Psoas muscle (tissue), 8 donors: ENCODE results near the gene RAI1. TPM values are rescaled to one million over a fixed set of nuclear protein-coding genes. Genes with fewer than 3 reads are reported as not detected.

Experiments used
- ATAC-seq, 4 donors: fragments of 200-7000 bp; cut with Tn5 transposase; one replicate each; pipeline ENCODE4 v1.9.1; 2020; ENCODE audit warnings: moderate library complexity in 3 of 4, mild to moderate bottlenecking in 2 of 4
- DNase-seq, 2 donors: peaks; one replicate each; pipeline ENCODE4 v3.0.0-alpha.2; 2020
- H3K27ac ChIP-seq: fragments of 200-600 bp; one replicate; pipeline ENCODE4 v1.8.0; 2022
- H3K27me3 ChIP-seq, 3 donors: fragments of 200-600 bp in 1 of 3; one replicate each; pipeline versions ENCODE4 v1.6.1 to v1.8.0; 2013 to 2022; ENCODE audit warnings: low read length in 2 of 3, mild to moderate bottlenecking in 2 of 3, moderate library complexity in 1 of 3; ENCODE audit not compliant: insufficient read depth in 3 of 3
- H3K36me3 ChIP-seq, 2 donors: fragments of 200-600 bp in 1 of 2; one replicate each; pipeline versions ENCODE4 v1.6.1 to v1.8.0; 2013 to 2022; ENCODE audit warnings: low read depth in 1 of 2, mild to moderate bottlenecking in 1 of 2, moderate library complexity in 1 of 2; ENCODE audit not compliant: insufficient read depth in 1 of 2
- H3K4me1 ChIP-seq: fragments of 200-600 bp; one replicate; pipeline ENCODE4 v1.8.0; 2022
- H3K4me3 ChIP-seq: fragments of 200-600 bp; one replicate; pipeline ENCODE4 v1.8.0; 2022; ENCODE audit warnings: mild to moderate bottlenecking
- H3K9me3 ChIP-seq: fragments of 200-600 bp; one replicate; pipeline ENCODE4 v1.8.0; 2022
- WGBS, 3 donors: extraction: QIAGEN DNeasy Blood & Tissue Kit; methylation state at CpG; one replicate each; pipeline versions ENCODE4 v1.1.6 to v1.1.7; 2013; 5-methylcytosine and 5-hydroxymethylcytosine counted together
- intact Hi-C, 2 donors: fragments of 100-400 bp; cut with DNase I; formaldehyde crosslinking; loops; one replicate each; pipeline versions ENCODE4 v1.11.0 to v1.14.2; 2022
- polyA plus RNA-seq, 3 donors: library from polyadenylated mRNA; stranded (reverse); fragments of 200-250 nt; gene quantifications; one replicate each; pipeline ENCODE4 v1.2.3, GENCODE V29; 2013
- total RNA-seq, 4 donors: library from RNA; stranded (reverse); fragmentation: NEBNext Ultra II Directional in 2 of 4; extraction: Animal tissue kit (Norgen Biotek cat#: 25700) in 2 of 4; gene quantifications; one replicate each; pipeline versions ENCODE4 v1.2.1 to v1.2.4, GENCODE V29; 2021 to 2023
- TF ChIP-seq, protein P1 (sequence below): fragments of 200-600 bp; IDR thresholded peaks from one replicate; pipeline ENCODE4 v1.8.0; 2022; ENCODE audit warnings: antibody characterized with exemption
- donor health status: healthy with polysubstance abuse.
- donor health status: DM: no; HTN: no; CAD: no; lungs with moderate emphysema.
- donor health status: Bipolar disorder and iron deficiency.
- donor health status: healthy.
- donor health status: DM: yes; HTN: yes; CAD: no.
- donor health status: DM: no; HTN: no; CAD: no.
- donor health status: DM: no; HTN: no; CAD: no.
- donor health status: DM: yes; HTN: yes; CAD: no.

The RAI1 gene
- total and polyA plus RNA-seq, 7 donors, result 4.0 to 9.0 (median 7.1) TPM

DNA sequence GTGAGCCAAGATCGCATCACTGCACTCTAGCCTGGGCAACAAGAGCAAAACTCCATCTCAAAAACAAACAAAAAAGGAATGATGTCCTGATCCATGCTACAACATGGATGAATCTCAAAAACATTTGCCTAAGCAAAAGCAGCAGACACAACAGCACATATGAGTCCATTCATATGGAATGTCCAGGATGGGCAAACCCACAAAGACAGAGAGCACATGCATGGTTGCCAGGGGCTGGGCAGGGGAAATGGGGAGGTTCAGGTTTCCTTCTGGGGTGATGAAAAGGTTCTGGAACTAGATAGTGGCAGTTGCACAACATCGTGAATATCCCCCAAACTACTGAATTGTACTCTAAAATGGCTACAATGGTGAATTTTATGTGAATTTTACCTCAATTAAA lies 35.3 kb upstream of the RAI1 start:
- DNase-seq (no peak), ATAC-seq (no peak)
- Histone ChIP-seq H3K9me3 (peaks cover 3% of the 10 kb centered on the region), H3K4me1 (no peaks in the 10 kb centered on the region), H3K4me3 (no peak overlapping the region), H3K27ac (no peak overlapping the region), H3K27me3 (no peaks in the 10 kb centered on the region), H3K36me3 (no peaks in the 10 kb centered on the region)
- intact Hi-C loops, result loop anchor here in 1 of 2 donors (10.0 kb wide), 1 partner anchor 641 kb away; no protein-coding TSS in a partner anchor
- WGBS, 3 donors, result 74 to 90% (median 78%) methylated on average over 2 of the region's 2 CpGs
- TF ChIP-seq, protein P1, sequence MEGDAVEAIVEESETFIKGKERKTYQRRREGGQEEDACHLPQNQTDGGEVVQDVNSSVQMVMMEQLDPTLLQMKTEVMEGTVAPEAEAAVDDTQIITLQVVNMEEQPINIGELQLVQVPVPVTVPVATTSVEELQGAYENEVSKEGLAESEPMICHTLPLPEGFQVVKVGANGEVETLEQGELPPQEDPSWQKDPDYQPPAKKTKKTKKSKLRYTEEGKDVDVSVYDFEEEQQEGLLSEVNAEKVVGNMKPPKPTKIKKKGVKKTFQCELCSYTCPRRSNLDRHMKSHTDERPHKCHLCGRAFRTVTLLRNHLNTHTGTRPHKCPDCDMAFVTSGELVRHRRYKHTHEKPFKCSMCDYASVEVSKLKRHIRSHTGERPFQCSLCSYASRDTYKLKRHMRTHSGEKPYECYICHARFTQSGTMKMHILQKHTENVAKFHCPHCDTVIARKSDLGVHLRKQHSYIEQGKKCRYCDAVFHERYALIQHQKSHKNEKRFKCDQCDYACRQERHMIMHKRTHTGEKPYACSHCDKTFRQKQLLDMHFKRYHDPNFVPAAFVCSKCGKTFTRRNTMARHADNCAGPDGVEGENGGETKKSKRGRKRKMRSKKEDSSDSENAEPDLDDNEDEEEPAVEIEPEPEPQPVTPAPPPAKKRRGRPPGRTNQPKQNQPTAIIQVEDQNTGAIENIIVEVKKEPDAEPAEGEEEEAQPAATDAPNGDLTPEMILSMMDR, result no peak

DNA sequence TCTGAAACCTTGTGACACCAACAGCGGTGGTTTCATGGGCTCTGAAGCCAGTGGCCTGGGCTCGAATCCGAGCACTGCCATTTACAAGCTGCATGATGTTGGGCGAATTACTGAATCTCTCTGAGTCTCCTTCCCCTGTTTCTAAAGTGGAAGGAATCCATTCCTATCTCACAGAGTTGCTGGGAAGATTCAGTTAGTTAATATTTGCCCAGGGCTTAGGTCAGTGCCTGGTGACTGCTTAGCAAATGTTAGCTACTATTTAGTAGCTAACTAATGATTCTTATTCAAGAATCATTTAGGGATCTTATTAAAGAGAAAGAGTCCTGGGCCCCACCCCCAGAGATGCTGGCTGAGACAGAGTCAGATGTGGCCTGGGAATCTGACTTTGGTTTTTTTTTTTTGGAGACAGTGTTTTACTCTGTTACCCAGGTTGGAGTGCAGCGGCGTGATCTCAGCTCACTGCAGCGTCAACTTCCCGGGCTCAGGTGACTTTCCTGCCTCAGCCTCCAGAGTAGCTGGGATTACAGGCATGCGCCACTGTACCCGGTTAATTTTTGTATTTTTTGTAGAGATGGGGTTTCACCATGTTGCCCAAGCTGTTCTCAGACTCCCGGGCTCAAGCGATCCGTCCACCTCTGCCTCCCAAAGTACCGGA lies 33.6 kb upstream of the RAI1 start:
- Histone ChIP-seq H3K4me1 (no peaks in the 10 kb centered on the region), H3K27me3 (no peaks in the 10 kb centered on the region), H3K4me3 (no peak overlapping the region), H3K27ac (no peak overlapping the region), H3K9me3 (peaks cover 3% of the 10 kb centered on the region), H3K36me3 (no peaks in the 10 kb centered on the region)
- intact Hi-C loops, result loop anchor here in 1 of 2 donors (10.0 kb wide), 1 partner anchor 643 kb away; no protein-coding TSS in a partner anchor
- TF ChIP-seq, protein P1, result no peak
- WGBS, 3 donors, result 91 to 93% (median 92%) methylated on average over 14 of the region's 14 CpGs
- ATAC-seq (no peak), DNase-seq (no peak)

DNA sequence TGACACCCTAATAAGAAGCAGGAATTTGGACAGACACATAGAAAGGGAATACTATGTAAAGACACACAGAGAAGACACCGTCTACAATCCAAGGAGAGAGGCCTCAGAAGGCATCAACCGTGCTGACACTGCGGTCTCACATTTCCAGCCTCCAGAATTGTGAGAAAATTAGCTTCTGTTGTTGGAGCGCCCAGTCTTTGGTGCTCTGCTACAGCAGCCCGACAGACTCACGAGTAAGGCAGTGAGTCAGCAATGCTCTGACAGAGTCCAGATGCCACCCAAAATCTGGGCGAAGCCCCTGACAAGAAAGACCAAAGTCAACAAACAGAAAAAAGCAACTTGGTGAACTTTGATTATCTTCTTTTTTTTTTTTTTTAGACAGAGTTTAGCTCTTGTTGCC lies 32.5 kb upstream of the RAI1 start:
- Histone ChIP-seq H3K27ac (no peak overlapping the region), H3K4me3 (no peak overlapping the region), H3K9me3 (peaks cover 3% of the 10 kb centered on the region), H3K27me3 (no peaks in the 10 kb centered on the region), H3K36me3 (no peaks in the 10 kb centered on the region), H3K4me1 (no peaks in the 10 kb centered on the region)
- intact Hi-C loops, result loop anchor here in 1 of 2 donors (10.0 kb wide), 1 partner anchor 644 kb away; no protein-coding TSS in a partner anchor
- TF ChIP-seq, protein P1, result no peak
- 66 to 71% (median 67%) methylated on average over 7 of the region's 7 CpGs for WGBS, 3 donors
- no peak for ATAC-seq
- no peak for DNase-seq

DNA sequence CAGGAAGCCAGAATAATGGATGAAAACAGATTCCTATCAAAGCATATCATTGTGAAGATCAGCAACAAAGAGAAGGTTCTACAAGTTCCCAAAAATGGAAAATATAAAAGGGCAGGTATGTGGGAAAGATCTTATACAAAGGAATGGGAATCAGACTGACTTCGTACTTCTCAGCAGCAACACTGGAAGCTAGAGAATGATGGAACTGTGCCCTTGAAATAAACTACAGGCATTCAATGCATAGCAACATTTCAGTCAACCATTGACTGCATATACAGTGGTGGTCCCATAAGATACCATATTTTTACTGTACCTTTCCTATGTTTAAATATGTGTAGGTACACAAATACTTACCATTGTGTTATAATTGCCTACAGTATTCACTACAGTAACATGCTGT lies 30.3 kb upstream of the RAI1 start:
- Histone ChIP-seq H3K27me3 (no peaks in the 10 kb centered on the region), H3K4me1 (no peaks in the 10 kb centered on the region), H3K27ac (no peak overlapping the region), H3K9me3 (peaks cover 3% of the 10 kb centered on the region), H3K36me3 (no peaks in the 10 kb centered on the region), H3K4me3 (no peak overlapping the region)
- TF ChIP-seq, protein P1, result no peak
- WGBS, 3 donors, result 95 to 100% (median 95%) methylated on average over 1 of the region's 1 CpG
- intact Hi-C loops, result no loop called here
- DNase-seq (no peak), ATAC-seq (no peak)

DNA sequence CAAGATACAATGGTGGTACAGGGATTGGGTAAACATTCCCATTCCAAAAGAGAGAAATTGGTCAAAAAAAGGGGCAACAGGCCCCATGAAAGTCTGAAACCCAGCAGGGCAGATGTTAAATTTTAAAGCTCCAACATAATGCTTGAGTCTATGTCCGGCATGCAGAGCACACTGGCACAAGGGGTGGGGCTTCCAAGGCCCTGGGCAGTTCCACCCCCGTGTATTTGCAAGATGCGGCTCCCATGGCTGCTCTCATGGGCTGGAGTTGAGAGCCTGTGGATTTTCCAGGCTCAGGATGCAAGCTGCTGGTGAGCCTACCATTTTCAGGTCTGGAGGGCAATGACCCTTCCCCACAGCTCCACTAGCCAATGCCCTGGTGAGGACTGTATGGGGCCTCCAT lies 27.9 kb upstream of the RAI1 start:
- no peak for ATAC-seq
- TF ChIP-seq, protein P1, result no peak

More for the DNA sequence above, 27.9 kb upstream of the RAI1 start:
- no peak overlapping the region for H3K4me3 ChIP-seq
- 66 to 81% (median 69%) methylated on average over 3 of the region's 3 CpGs for WGBS, 3 donors
- DNase-seq, result no peak
- no peaks in the 10 kb centered on the region for H3K36me3 ChIP-seq
- peaks cover 3% of the 10 kb centered on the region for H3K9me3 ChIP-seq
- peaks cover 0 to 2% (median 0%) of the 10 kb centered on the region in 3 donors for H3K27me3 ChIP-seq
- no peaks in the 10 kb centered on the region for H3K4me1 ChIP-seq
- intact Hi-C loops, result no loop called here
- no peak overlapping the region for H3K27ac ChIP-seq
